Upper lobe of left lung (tissue), 6 donors: ENCODE data around the gene MYO5B. TPM values are rescaled to one million over a fixed set of nuclear protein-coding genes. Genes with fewer than 3 reads are reported as not detected.
A peak's percentile ranks its signal among the peaks of the same experiment; 100 is the strongest.

Experiments
- ATAC-seq, 2 donors: fragments of 200-7000 bp; cut with Tn5 transposase; one replicate each; pipeline ENCODE4 v1.9.1; 2022; ENCODE audit warnings: mild to moderate bottlenecking in 2 of 2, moderate library complexity in 2 of 2; ENCODE audit not compliant: low FRiP score in 2 of 2
- DNase-seq, 2 donors: peaks; one replicate each; pipeline ENCODE4 v3.0.0-alpha.2; 2019 to 2020
- H3K27ac ChIP-seq, 4 donors: fragments of 200-600 bp; sonication (generic); one replicate each; pipeline ENCODE4 v1.5.1; 2016 to 2019
- H3K27me3 ChIP-seq, 4 donors: fragments of 200-600 bp; sonication (generic); one replicate each; pipeline ENCODE4 v1.5.1; 2017 to 2019
- H3K36me3 ChIP-seq, 4 donors: fragments of 200-600 bp; sonication (generic); one replicate each; pipeline ENCODE4 v1.5.1; 2016 to 2019
- H3K4me1 ChIP-seq, 4 donors: fragments of 200-600 bp; sonication (generic); one replicate each; pipeline ENCODE4 v1.5.1; 2018 to 2019
- H3K4me3 ChIP-seq, 4 donors: fragments of 200-600 bp; sonication (generic); one replicate each; pipeline ENCODE4 v1.5.1; 2017 to 2019; ENCODE audit warnings: mild to moderate bottlenecking in 2 of 4, moderate library complexity in 1 of 4
- H3K9me3 ChIP-seq, 4 donors: fragments of 200-600 bp; sonication (generic); one replicate each; pipeline ENCODE4 v1.5.1; 2018 to 2019
- CTCF ChIP-seq, 6 experiments: fragments of 450-650 bp in 4 of 6; fragments of 200-600 bp in 2 of 6; sonication (generic) in 2 of 6; IDR thresholded peaks; one replicate each; pipeline ENCODE4 v1.5.1; 2016 to 2019; ENCODE audit warnings: antibody characterized with exemption in 6 of 6
- EP300 ChIP-seq, 4 donors: sonication (generic); formaldehyde crosslinking; IDR thresholded peaks; one replicate each; pipeline ENCODE4 v1.5.1; 2017; ENCODE audit warnings: antibody characterized with exemption in 4 of 4, control low read depth in 2 of 4
- POLR2A ChIP-seq, 4 donors: fragments of 450-650 bp; IDR thresholded peaks; one replicate each; pipeline ENCODE4 v1.5.1; 2016 to 2017; ENCODE audit warnings: antibody characterized with exemption in 4 of 4, mild to moderate bottlenecking in 2 of 4
- POLR2AphosphoS5 ChIP-seq, 2 donors: sonication (generic); formaldehyde crosslinking; IDR thresholded peaks; one replicate each; pipeline ENCODE4 v1.5.1; 2017; ENCODE audit warnings: antibody characterized with exemption in 2 of 2
- WGBS, 2 donors: methylation state at CpG; one replicate each; pipeline ENCODE4 v1.1.5; 2017 to 2018; 5-methylcytosine and 5-hydroxymethylcytosine counted together
- total RNA-seq, 6 donors: library from RNA; depleted of rRNA in 4 of 6; stranded (reverse); fragments of >200 nt in 4 of 6; gene quantifications; one replicate each; pipeline versions ENCODE4 v1.1.0 to v1.2.1, GENCODE V29; 2016 to 2021
- donor health status: DM: no; HTN: no; CAD: no; lungs with moderate emphysema.
- donor health status: DM: no; HTN: yes; CAD: no; lungs with severe emphysema.

The MYO5B gene
- total RNA-seq, 6 donors from 2014 or later: 25.4 to 95.2 (median 49.6) TPM

DNA sequence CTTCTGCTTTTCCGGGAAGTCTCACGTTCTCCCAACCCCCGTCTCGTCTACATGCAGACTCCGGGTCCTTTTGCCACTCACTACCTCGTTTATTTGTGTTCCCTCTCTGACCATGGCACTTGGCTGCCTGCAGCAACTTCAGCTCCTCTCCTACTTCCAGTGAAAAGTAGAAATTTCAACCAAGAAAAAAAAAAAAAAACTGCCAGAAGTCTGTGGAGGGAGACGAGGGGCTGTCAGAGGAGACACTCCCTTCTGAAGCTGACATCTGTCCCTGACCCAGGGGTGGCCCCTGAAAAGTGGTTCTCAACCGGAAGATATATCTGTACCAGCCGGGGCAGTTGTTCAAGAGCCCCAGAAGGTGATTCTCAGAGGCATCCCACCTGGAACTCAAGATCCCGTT lies 742 bp upstream of the MYO5B start:
- H3K36me3 ChIP-seq: no peaks in the 10 kb centered on the region
- peak overlapping the region in 1 of 4 donors; percentile 40 for H3K27ac ChIP-seq
- TF ChIP-seq CTCF (IDR thresholded peaks at IDR 0.05) (no peak), EP300 (IDR thresholded peaks at IDR 0.05) (no peak), POLR2A (IDR thresholded peaks at IDR 0.05) (no peak), POLR2AphosphoS5 (IDR thresholded peaks at IDR 0.05) (no peak)
- H3K27me3 ChIP-seq: peaks cover 0 to 22% (median 15%) of the 10 kb centered on the region in 4 donors
- peaks cover 6 to 26% (median 7%) of the 10 kb centered on the region in 4 donors for H3K4me1 ChIP-seq
- WGBS, 2 donors: 31 to 32% methylated on average over 10 of the region's 10 CpGs
- DNase-seq (peak in 1 of 2 donors; percentile 28), ATAC-seq (no peak)
- peak overlapping the region in 3 of 4 donors; percentile 55 to 68 (median 63) for H3K4me3 ChIP-seq
- H3K9me3 ChIP-seq: no peaks in the 10 kb centered on the region

GRCh38 chr18:50193796-50194630 lies 934 bp downstream of the MYO5B start:
- H3K4me3 ChIP-seq: peak overlapping the region; percentile 4 to 68 (median 59)
- no peaks in the 10 kb centered on the region for H3K36me3 ChIP-seq
- ATAC-seq (peak; percentile 20 to 26), DNase-seq (peak in 1 of 2 donors; percentile 84)
- peak overlapping the region; percentile 43 to 85 (median 71) for H3K27ac ChIP-seq
- peaks cover 0 to 22% (median 15%) of the 10 kb centered on the region in 4 donors for H3K27me3 ChIP-seq
- no peak for TF ChIP-seq EP300 (IDR thresholded peaks at IDR 0.05)
- TF ChIP-seq CTCF (IDR thresholded peaks at IDR 0.05): no peak
- TF ChIP-seq POLR2AphosphoS5 (IDR thresholded peaks at IDR 0.05): no peak
- TF ChIP-seq POLR2A (IDR thresholded peaks at IDR 0.05): no peak
- H3K9me3 ChIP-seq: no peaks in the 10 kb centered on the region
- 0 to 1% methylated on average over 23 to 33 of the region's 68 CpGs for WGBS, 2 donors
- H3K4me1 ChIP-seq: peaks cover 6 to 26% (median 7%) of the 10 kb centered on the region in 4 donors

- H3K36me3 ChIP-seq: no peaks in the 10 kb centered on the region
- H3K4me3 ChIP-seq: peak overlapping the region in 3 of 4 donors; percentile 55 to 68 (median 63)
- H3K27ac ChIP-seq: no peak overlapping the region
- DNase-seq: peak in 1 of 2 donors; percentile 57
- WGBS, 2 donors: 5 to 6% methylated on average over 14 to 31 of the region's 31 CpGs
- no peaks in the 10 kb centered on the region for H3K9me3 ChIP-seq
- no peak for TF ChIP-seq EP300 (IDR thresholded peaks at IDR 0.05)
- TF ChIP-seq POLR2AphosphoS5 (IDR thresholded peaks at IDR 0.05): no peak
- TF ChIP-seq CTCF (IDR thresholded peaks at IDR 0.05): no peak
- no peak for TF ChIP-seq POLR2A (IDR thresholded peaks at IDR 0.05)
- peaks cover 0 to 22% (median 15%) of the 10 kb centered on the region in 4 donors for H3K27me3 ChIP-seq
- peak in 1 of 2 donors; percentile 30 for ATAC-seq
- H3K4me1 ChIP-seq: peaks cover 6 to 26% (median 7%) of the 10 kb centered on the region in 4 donors
Observed at GRCh38 chr18:50192995-50193795, 1.8 kb downstream of the MYO5B start.

GRCh38 chr18:50190926-50191325 lies 4.0 kb downstream of the MYO5B start:
- no peak for TF ChIP-seq POLR2A (IDR thresholded peaks at IDR 0.05)
- no peak overlapping the region for H3K4me3 ChIP-seq
- no peak overlapping the region for H3K27ac ChIP-seq
- H3K36me3 ChIP-seq: no peaks in the 10 kb centered on the region
- DNase-seq: no peak
- H3K4me1 ChIP-seq: peaks cover 6 to 26% (median 7%) of the 10 kb centered on the region in 4 donors
- H3K9me3 ChIP-seq: no peaks in the 10 kb centered on the region
- 44 to 47% methylated on average over 1 of the region's 1 CpG for WGBS, 2 donors
- ATAC-seq: no peak
- peaks cover 0 to 22% (median 15%) of the 10 kb centered on the region in 4 donors for H3K27me3 ChIP-seq

DNA sequence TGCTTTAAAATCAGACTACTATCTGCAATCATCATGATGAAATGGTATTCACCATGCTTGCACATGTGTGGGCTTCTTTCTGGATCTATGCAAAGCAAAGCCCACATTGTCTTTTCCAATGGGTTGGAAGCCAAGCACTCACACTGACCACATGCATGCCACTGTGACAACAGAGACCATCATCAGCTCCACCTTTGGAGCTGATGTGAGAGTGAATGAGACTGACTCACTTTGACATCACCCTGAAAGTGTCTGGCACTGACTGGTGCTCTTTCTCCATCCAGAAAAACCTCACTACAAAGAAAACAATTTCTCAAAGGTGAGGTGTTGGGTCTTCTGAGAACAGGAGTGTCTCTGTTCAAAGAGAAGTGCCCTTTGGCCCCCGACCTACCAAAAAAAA lies 4.7 kb downstream of the MYO5B start:
- no peak for ATAC-seq
- TF ChIP-seq POLR2AphosphoS5 (IDR thresholded peaks at IDR 0.05): no peak
- TF ChIP-seq CTCF (IDR thresholded peaks at IDR 0.05): no peak
- no peak for TF ChIP-seq POLR2A (IDR thresholded peaks at IDR 0.05)
- TF ChIP-seq EP300 (IDR thresholded peaks at IDR 0.05): no peak
- H3K4me3 ChIP-seq: no peak overlapping the region
- H3K27me3 ChIP-seq: peaks cover 0 to 22% (median 15%) of the 10 kb centered on the region in 4 donors
- 60 to 77% methylated on average over 1 of the region's 1 CpG for WGBS, 2 donors
- no peak overlapping the region for H3K27ac ChIP-seq
- H3K4me1 ChIP-seq: peaks cover 6 to 23% (median 7%) of the 10 kb centered on the region in 4 donors
- H3K9me3 ChIP-seq: no peaks in the 10 kb centered on the region
- no peak for DNase-seq
- no peaks in the 10 kb centered on the region for H3K36me3 ChIP-seq
